Adipose tissue (tissue), 3 donors: ENCODE results near the gene MFF. TPM values are rescaled to one million over a fixed set of nuclear protein-coding genes. Genes with fewer than 3 reads are reported as not detected.

Source experiments
- H3K27ac ChIP-seq: one replicate; pipeline ENCODE4 v1.5.1; 2013; ENCODE audit warnings: low read depth, low read length
- WGBS, 3 donors: extraction: QIAGEN DNeasy Blood & Tissue Kit; methylation state at CpG; one replicate each; pipeline ENCODE4 v1.1.7; 2013; 5-methylcytosine and 5-hydroxymethylcytosine counted together
- polyA plus RNA-seq, 3 donors: library from polyadenylated mRNA; stranded (reverse); fragments of 200-250 nt; gene quantifications; one replicate each; pipeline ENCODE4 v1.2.3, GENCODE V29; 2013
- donor health status: healthy with polysubstance abuse.
- donor health status: Bipolar disorder and iron deficiency.
- donor health status: healthy.

Gene MFF
- 10 to 100 TPM; 45.3 to 74.9 (median 54.9) TPM for polyA plus RNA-seq

GRCh38 chr2:227324995-227325838 lies at the start of gene MFF:
TSS of gene MFF (plus strand) at chr2:227325251. CDS start at chr2:227330666, 5,415 bp downstream.
- peak within 1 kb of the TSS; percentile 70 for H3K27ac ChIP-seq
- WGBS, 3 donors = 0 to 9% (median 1%) methylated on average over 62 to 67 of the region's 67 CpGs

- no peak overlapping the region for H3K27ac ChIP-seq
Measured at GRCh38 chr2:227280895-227281294, 44.2 kb upstream of the MFF start.

GRCh38 chr2:227285741-227286236 lies 39.3 kb upstream of the MFF start:
- no peak overlapping the region for H3K27ac ChIP-seq
- WGBS, 3 donors = 86 to 93% (median 92%) methylated on average over 6 of the region's 6 CpGs

GRCh38 chr2:227287771-227288170 lies 37.3 kb upstream of the MFF start:
- 88 to 94% (median 88%) methylated on average over 5 of the region's 5 CpGs for WGBS, 3 donors
- no peak overlapping the region for H3K27ac ChIP-seq

GRCh38 chr2:227292314-227292713 lies 32.7 kb upstream of the MFF start:
- WGBS, 3 donors = 79 to 86% (median 82%) methylated on average over 3 of the region's 3 CpGs
- no peak overlapping the region for H3K27ac ChIP-seq

GRCh38 chr2:227293531-227293930 lies 31.5 kb upstream of the MFF start:
- H3K27ac ChIP-seq = no peak overlapping the region
- 33 to 72% (median 62%) methylated on average over 4 of the region's 4 CpGs for WGBS, 3 donors

GRCh38 chr2:227295806-227296205 lies 29.2 kb upstream of the MFF start:
- H3K27ac ChIP-seq = no peak overlapping the region
- WGBS, 3 donors = 73 to 96% (median 94%) methylated on average over 4 of the region's 4 CpGs

GRCh38 chr2:227296671-227297405 lies 28.2 kb upstream of the MFF start:
- 66 to 89% (median 82%) methylated on average over 3 of the region's 3 CpGs for WGBS, 3 donors
- no peak overlapping the region for H3K27ac ChIP-seq

- WGBS, 3 donors = 74 to 88% (median 77%) methylated on average over 1 of the region's 1 CpG
Measured at GRCh38 chr2:227301523-227301922, 23.5 kb upstream of the MFF start.

GRCh38 chr2:227308784-227309183 lies 16.3 kb upstream of the MFF start:
- no peak overlapping the region for H3K27ac ChIP-seq
- WGBS, 3 donors = 85 to 95% (median 91%) methylated on average over 4 of the region's 4 CpGs

More at GRCh38 chr2:227301523-227301922, 23.5 kb upstream of the MFF start:
- H3K27ac ChIP-seq = no peak overlapping the region

GRCh38 chr2:227310756-227311110 lies 14.3 kb upstream of the MFF start:
- no peak overlapping the region for H3K27ac ChIP-seq
- WGBS, 3 donors = 84 to 92% (median 90%) methylated on average over 4 of the region's 4 CpGs

- 95 to 97% (median 96%) methylated on average over 5 of the region's 5 CpGs for whole genome bisulfite sequencing, 3 donors
- no peak overlapping the region for H3K27ac ChIP-seq
Measured at GRCh38 chr2:227311861-227312506, 13.1 kb upstream of the MFF start.

GRCh38 chr2:227312579-227312978 lies 12.5 kb upstream of the MFF start:
- H3K27ac ChIP-seq = no peak overlapping the region
- 44 to 71% (median 48%) methylated on average over 2 of the region's 2 CpGs for WGBS, 3 donors

GRCh38 chr2:227313310-227313709 lies 11.7 kb upstream of the MFF start:
- WGBS, 3 donors = 89 to 97% (median 89%) methylated on average over 1 of the region's 1 CpG
- H3K27ac ChIP-seq = no peak overlapping the region

- WGBS, 3 donors = 88 to 95% (median 94%) methylated on average over 2 of the region's 2 CpGs
Measured at GRCh38 chr2:227317834-227318233, 7.2 kb upstream of the MFF start.

GRCh38 chr2:227320305-227321094 lies 4.6 kb upstream of the MFF start:
- 87 to 92% (median 92%) methylated on average over 33 of the region's 33 CpGs for WGBS, 3 donors
- H3K27ac ChIP-seq = no peak overlapping the region

More at GRCh38 chr2:227317834-227318233, 7.2 kb upstream of the MFF start:
- no peak overlapping the region for H3K27ac ChIP-seq

- H3K27ac ChIP-seq = no peak overlapping the region
- WGBS, 3 donors = 84 to 96% (median 93%) methylated on average over 5 of the region's 5 CpGs
Measured at GRCh38 chr2:227322530-227323205, 2.4 kb upstream of the MFF start.

- H3K27ac ChIP-seq = no peak overlapping the region
- 97 to 99% (median 99%) methylated on average over 4 of the region's 4 CpGs for WGBS, 3 donors
Measured at GRCh38 chr2:227323818-227324217, 1.2 kb upstream of the MFF start.
